Activated CD8-positive, alpha-beta T cell treated with anti-CD3 and anti-CD28 coated beads for 36 hours (primary cell): ENCODE data around the gene IL1RL2. TPM values are rescaled to one million over a fixed set of nuclear protein-coding genes. Genes with fewer than 3 reads are reported as not detected.

Experiments used
- ATAC-seq: fragments of 200-7000 bp; cut with Tn5 transposase; one replicate; pipeline ENCODE4 v1.10.0; 2021; ENCODE audit warnings: mild to moderate bottlenecking, moderate library complexity
- CTCF ChIA-PET: fragments of 350-600 bp; sonication (Branson Sonifier 250); formaldehyde crosslinking; loops from one replicate; lab custom pipeline; 2021; ENCODE audit warnings: antibody characterized with exemption; lab: Charles Lee
- POLR2A ChIA-PET: fragments of 350-600 bp; sonication (Branson Sonifier 250); formaldehyde crosslinking; loops from one replicate; lab custom pipeline; 2021; ENCODE audit warnings: antibody characterized with exemption; lab: Charles Lee
- DNase-seq: peaks from one replicate; pipeline ENCODE4 v3.0.0-alpha.2; 2020
- H3K27ac Mint-ChIP-seq: one replicate; pipeline ENCODE4 v1.8.0; 2021; ENCODE audit warnings: mild to moderate bottlenecking, mixed read lengths
- H3K27me3 Mint-ChIP-seq: one replicate; pipeline ENCODE4 v1.8.0; 2021; ENCODE audit warnings: mixed read lengths
- H3K36me3 Mint-ChIP-seq: one replicate; pipeline ENCODE4 v1.8.0; 2021; ENCODE audit warnings: low read depth, mixed read lengths
- H3K4me1 Mint-ChIP-seq: one replicate; pipeline ENCODE4 v1.8.0; 2021; ENCODE audit warnings: low read depth, mixed read lengths
- H3K4me3 Mint-ChIP-seq: one replicate; pipeline ENCODE4 v1.8.0; 2021; ENCODE audit warnings: mild to moderate bottlenecking, moderate library complexity, mixed read lengths
- H3K9me3 Mint-ChIP-seq: one replicate; pipeline ENCODE4 v1.8.0; 2021; ENCODE audit warnings: mixed read lengths
- intact Hi-C: fragments of 100-400 bp; cut with micrococcal nuclease; formaldehyde crosslinking; loops from one replicate; pipeline ENCODE4 v1.10.0; 2022
- total RNA-seq, 2 experiments: library from RNA; stranded (reverse); gene quantifications; one replicate each; pipeline ENCODE4 v1.2.3, GENCODE V29; 2021
- TF ChIP-seq, protein P1 (sequence below): fragments of 200-600 bp; IDR thresholded peaks from one replicate; pipeline ENCODE4 v1.8.0; 2022; ENCODE audit warnings: antibody characterized with exemption, mild to moderate bottlenecking

IL1RL2 gene
- total RNA-seq, 2 experiments from 2014 or later = not detected

DNA sequence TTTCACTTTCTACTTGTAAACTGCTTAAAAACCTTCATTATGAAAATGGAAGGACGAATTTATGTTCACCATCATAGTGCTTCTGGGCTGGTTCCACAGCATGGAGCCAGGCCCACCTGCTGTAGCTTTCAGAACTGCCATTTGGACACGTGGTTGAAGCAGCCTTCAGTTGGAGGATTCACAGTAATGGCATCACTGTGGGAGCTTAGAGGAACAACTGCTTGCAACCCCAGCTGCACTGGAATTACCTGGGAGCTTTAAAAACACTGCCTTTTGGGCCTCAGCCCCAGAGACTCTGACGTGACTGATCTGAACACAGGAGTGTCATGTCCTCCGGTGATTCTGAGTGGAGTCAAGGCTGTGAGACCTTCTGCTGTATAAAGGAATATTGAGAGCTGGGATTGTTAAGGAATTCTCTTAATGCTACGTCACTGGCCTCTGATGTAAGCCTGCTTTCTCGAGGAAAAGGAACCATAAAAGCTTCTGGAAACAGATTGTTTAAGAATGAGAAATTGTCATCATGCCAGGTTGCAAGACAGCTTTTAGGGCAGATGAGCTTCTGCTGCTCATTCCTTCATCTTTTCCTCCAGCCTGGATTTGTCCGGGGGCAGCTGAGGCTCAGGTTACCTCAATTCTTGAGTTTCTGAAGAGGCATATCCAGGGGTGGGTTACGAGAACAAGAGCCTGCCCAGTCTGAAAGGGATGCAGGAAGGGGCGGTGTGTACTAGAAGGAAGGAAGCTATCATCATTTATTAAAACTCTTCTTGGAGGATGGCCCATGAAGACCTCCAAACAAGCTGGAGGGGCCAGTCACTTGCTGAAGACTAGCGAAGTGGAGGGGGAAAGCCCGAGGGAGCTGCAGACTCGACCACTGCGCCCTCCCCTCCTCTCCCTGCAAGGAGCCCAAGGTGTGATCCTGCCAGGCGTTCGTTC lies 45.5 kb upstream of the IL1RL2 start:
- ChIA-PET CTCF (interaction anchor here (0.8 to 2.0 kb wide), 6 partner anchors 12 to 135 kb away, joined by 3 to 13 read pairs (median 4); no protein-coding TSS in a partner anchor), POLR2A (interaction anchor here (1.0 to 1.2 kb wide), 3 partner anchors 12 to 59 kb away, joined by 3 to 5 read pairs (median 3); no protein-coding TSS in a partner anchor)
- peaks cover 28% of the 10 kb centered on the region for H3K27me3 Mint-ChIP-seq
- TF ChIP-seq, protein P1, sequence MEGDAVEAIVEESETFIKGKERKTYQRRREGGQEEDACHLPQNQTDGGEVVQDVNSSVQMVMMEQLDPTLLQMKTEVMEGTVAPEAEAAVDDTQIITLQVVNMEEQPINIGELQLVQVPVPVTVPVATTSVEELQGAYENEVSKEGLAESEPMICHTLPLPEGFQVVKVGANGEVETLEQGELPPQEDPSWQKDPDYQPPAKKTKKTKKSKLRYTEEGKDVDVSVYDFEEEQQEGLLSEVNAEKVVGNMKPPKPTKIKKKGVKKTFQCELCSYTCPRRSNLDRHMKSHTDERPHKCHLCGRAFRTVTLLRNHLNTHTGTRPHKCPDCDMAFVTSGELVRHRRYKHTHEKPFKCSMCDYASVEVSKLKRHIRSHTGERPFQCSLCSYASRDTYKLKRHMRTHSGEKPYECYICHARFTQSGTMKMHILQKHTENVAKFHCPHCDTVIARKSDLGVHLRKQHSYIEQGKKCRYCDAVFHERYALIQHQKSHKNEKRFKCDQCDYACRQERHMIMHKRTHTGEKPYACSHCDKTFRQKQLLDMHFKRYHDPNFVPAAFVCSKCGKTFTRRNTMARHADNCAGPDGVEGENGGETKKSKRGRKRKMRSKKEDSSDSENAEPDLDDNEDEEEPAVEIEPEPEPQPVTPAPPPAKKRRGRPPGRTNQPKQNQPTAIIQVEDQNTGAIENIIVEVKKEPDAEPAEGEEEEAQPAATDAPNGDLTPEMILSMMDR = no peak
- no peak overlapping the region for H3K27ac Mint-ChIP-seq
- DNase-seq (no peak), ATAC-seq (no peak)
- peaks cover 42% of the 10 kb centered on the region for H3K4me1 Mint-ChIP-seq
- H3K4me3 Mint-ChIP-seq = no peak overlapping the region
- H3K9me3 Mint-ChIP-seq = peaks cover 45% of the 10 kb centered on the region
- peaks cover 35% of the 10 kb centered on the region for H3K36me3 Mint-ChIP-seq
- intact Hi-C loops = no loop called here

DNA sequence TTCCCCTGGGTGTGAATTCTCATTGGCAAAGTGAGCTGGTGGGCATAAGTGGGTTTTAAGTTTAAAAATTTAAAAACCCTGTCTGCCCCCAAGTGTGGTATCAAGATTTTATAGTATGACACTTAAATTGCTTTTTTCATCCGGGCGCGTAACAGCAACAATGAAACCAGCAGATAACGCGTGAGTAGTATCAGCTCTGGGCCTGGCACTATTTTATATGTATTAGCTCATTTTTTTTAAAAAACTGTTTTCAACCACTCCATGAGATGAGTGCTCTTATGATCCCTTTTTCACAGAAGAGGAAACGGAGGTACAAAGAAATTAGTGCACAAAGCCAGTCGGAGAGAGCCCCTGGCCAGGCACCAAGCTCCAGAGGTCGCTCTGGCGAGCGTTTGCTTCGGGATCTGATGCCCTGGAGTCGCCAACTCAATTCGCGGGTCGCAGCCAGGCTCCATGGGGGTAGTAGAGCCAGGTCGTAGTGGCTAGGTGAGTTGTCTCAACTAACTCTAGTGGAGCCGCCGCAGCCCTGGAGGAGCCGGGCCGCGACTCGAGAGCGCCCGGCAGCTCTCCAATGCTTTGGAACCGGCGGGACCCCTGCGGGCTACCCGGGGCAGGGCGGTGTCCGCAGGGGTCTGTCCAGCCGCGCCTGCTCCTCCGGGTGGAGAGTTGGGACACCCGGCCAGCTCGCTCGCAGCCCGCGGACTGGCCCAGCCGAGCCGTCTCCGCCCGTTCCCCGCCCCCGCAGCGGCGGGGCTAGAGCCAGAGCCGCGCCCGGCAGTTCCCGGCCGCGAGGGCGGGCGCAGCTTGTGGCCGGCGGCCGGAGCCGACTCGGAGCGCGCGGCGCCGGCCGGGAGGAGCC lies 44.6 kb upstream of the IL1RL2 start, which contains the start of gene IL1R1:
IL1R1 (plus strand) TSS at position 777 of the 859 bp plus-strand sequence. CDS start 14,979 bp downstream, outside the sequence.
- CTCF ChIA-PET = interaction anchor here (1.1 to 2.0 kb wide), 5 partner anchors 11 to 136 kb away, joined by 3 to 13 read pairs (median 5); no protein-coding TSS in a partner anchor
- H3K27ac Mint-ChIP-seq = no peak within 1 kb of the TSS
- POLR2A ChIA-PET = interaction anchor here (0.6 to 1.1 kb wide), 4 partner anchors 24 to 242 kb away, joined by 3 to 5 read pairs (median 4); no protein-coding TSS in a partner anchor
- H3K4me3 Mint-ChIP-seq = peak within 1 kb of the TSS; percentile 39
- TF ChIP-seq, protein P1 = no peak
- H3K9me3 Mint-ChIP-seq = peaks cover 48% of the 10 kb centered on the region
- H3K36me3 Mint-ChIP-seq = peaks cover 36% of the 10 kb centered on the region
- peaks cover 28% of the 10 kb centered on the region for H3K27me3 Mint-ChIP-seq
- intact Hi-C loops = no loop called here
- ATAC-seq = peak; percentile 40
- H3K4me1 Mint-ChIP-seq = peaks cover 39% of the 10 kb centered on the region
- DNase-seq = no peak

DNA sequence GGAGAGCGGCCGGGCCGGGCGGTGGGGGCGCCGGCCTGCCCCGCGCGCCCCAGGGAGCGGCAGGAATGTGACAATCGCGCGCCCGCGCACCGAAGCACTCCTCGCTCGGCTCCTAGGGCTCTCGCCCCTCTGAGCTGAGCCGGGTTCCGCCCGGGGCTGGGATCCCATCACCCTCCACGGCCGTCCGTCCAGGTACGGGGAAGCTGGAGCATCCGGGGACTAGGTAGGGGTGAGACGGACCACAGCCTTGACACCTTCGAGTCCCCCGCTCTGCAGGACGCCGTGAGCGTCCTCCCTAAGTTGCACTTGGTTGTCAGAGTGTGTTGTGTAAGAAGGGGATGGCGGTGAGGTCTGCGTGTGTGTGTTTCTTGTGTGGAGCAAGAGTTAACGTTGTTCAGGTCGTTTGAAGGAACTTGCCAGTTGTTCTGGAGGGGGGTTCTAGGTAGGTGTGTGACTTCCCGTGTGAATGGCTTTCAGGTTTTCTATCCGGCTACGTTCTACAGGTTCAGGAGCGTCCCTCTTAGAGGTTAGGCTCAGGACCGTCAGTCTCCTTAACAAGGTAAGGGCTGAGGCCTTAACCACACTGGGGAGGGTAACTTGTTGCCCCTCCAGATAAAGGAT lies 43.9 kb upstream of the IL1RL2 start:
- peak; percentile 21 for ATAC-seq
- H3K27ac Mint-ChIP-seq = no peak overlapping the region
- H3K27me3 Mint-ChIP-seq = peaks cover 28% of the 10 kb centered on the region
- POLR2A ChIA-PET = interaction anchor here (0.6 to 1.1 kb wide), 3 partner anchors 23 to 241 kb away, joined by 3 to 4 read pairs (median 3); no protein-coding TSS in a partner anchor
- CTCF ChIA-PET = interaction anchor here (0.7 to 2.0 kb wide), 6 partner anchors 10 to 136 kb away, joined by 3 to 13 read pairs (median 4); no protein-coding TSS in a partner anchor
- H3K4me1 Mint-ChIP-seq = peaks cover 39% of the 10 kb centered on the region
- peaks cover 48% of the 10 kb centered on the region for H3K9me3 Mint-ChIP-seq
- H3K36me3 Mint-ChIP-seq = peaks cover 32% of the 10 kb centered on the region
- peak overlapping the region; percentile 39 for H3K4me3 Mint-ChIP-seq
- intact Hi-C loops = no loop called here
- TF ChIP-seq, protein P1 = no peak
- DNase-seq = peak; percentile 13

DNA sequence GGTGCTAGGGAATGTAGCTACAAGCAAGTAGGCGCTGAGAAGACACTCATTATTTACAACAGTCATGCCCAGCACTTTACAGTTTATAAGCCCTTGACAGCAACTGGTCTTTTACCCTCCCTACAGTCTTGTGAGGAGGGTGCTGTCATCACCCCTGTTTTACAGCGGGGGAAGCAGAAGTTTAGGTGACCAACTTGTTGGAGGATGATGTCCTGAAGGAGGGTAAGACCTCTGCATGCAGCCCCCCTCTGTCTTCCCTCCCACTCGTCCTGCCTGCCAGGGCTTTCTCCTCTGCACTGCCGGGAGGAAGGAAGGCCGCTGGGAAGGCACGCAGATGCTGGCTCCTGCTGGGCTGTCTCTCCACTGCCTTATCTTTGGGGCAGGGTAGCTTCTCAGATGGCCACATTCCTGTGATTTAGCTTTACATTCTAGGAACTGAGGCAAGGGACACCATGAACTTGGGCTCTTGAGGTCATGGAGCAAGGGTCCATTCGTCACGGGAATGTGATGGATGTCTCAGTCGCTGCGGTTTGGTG lies 43.3 kb upstream of the IL1RL2 start:
- H3K27ac Mint-ChIP-seq = no peak overlapping the region
- ChIA-PET CTCF (interaction anchor here (0.7 to 1.1 kb wide), 2 partner anchors 23 to 106 kb away, joined by 3 read pairs; no protein-coding TSS in a partner anchor), POLR2A (no interaction called here)
- intact Hi-C loops = no loop called here
- H3K4me3 Mint-ChIP-seq = peak overlapping the region; percentile 39
- peaks cover 49% of the 10 kb centered on the region for H3K9me3 Mint-ChIP-seq
- H3K27me3 Mint-ChIP-seq = peaks cover 28% of the 10 kb centered on the region
- DNase-seq = no peak
- TF ChIP-seq, protein P1 = no peak
- H3K4me1 Mint-ChIP-seq = peaks cover 39% of the 10 kb centered on the region
- H3K36me3 Mint-ChIP-seq = peaks cover 31% of the 10 kb centered on the region
- ATAC-seq = no peak
